GM19328 (cell line): Measurements from ENCODE around the gene TNFAIP2.

ENCODE experiments used
- ATAC-seq: cut with Tn5 transposase; IDR thresholded peaks from one replicate; pipeline ENCODE4 v1.9.1; 2021; ENCODE audit warnings: mild to moderate bottlenecking, moderate library complexity; ENCODE audit not compliant: unreplicated experiment

TNFAIP2 gene, protein sequence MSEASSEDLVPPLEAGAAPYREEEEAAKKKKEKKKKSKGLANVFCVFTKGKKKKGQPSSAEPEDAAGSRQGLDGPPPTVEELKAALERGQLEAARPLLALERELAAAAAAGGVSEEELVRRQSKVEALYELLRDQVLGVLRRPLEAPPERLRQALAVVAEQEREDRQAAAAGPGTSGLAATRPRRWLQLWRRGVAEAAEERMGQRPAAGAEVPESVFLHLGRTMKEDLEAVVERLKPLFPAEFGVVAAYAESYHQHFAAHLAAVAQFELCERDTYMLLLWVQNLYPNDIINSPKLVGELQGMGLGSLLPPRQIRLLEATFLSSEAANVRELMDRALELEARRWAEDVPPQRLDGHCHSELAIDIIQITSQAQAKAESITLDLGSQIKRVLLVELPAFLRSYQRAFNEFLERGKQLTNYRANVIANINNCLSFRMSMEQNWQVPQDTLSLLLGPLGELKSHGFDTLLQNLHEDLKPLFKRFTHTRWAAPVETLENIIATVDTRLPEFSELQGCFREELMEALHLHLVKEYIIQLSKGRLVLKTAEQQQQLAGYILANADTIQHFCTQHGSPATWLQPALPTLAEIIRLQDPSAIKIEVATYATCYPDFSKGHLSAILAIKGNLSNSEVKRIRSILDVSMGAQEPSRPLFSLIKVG

DNA sequence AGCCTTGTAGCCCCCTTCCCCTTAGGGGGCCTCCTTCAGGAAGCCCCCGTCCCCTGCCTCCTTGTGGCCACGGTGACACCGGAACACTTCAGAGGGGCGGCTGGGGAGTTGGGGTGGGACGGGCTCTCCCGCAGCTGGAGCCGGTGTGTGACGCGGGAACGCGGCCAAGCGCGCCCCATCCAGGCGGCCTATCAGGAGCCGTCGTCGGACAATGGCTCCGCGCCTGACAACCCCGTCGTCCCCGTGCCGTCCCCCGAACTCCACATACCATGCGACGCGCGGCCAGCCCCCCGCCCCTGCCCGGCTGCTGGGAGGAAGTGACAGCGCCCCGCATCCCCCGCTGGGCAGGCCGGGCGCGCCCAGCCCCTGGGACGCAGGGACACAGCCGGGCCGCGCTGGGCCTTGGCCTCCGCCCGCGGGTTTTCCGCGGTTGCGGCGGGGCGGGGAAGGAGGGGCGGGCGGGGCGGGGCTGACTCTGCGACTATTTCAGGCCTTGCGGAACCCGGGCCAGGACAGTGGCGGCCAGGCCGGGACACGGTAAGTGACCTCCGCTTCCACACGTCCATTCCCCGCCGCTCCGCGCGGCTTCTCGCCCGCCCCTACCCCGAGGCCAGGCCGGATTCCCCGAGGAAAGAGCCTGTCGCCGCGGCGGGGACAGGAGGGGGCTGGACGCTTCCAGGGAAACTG is at the start of gene TNFAIP2:
Gene TNFAIP2 (plus strand): TSS at position 515 of the 687 bp plus-strand sequence. CDS start 2,997 bp downstream, outside the sequence.
- ATAC-seq, result no peak

DNA sequence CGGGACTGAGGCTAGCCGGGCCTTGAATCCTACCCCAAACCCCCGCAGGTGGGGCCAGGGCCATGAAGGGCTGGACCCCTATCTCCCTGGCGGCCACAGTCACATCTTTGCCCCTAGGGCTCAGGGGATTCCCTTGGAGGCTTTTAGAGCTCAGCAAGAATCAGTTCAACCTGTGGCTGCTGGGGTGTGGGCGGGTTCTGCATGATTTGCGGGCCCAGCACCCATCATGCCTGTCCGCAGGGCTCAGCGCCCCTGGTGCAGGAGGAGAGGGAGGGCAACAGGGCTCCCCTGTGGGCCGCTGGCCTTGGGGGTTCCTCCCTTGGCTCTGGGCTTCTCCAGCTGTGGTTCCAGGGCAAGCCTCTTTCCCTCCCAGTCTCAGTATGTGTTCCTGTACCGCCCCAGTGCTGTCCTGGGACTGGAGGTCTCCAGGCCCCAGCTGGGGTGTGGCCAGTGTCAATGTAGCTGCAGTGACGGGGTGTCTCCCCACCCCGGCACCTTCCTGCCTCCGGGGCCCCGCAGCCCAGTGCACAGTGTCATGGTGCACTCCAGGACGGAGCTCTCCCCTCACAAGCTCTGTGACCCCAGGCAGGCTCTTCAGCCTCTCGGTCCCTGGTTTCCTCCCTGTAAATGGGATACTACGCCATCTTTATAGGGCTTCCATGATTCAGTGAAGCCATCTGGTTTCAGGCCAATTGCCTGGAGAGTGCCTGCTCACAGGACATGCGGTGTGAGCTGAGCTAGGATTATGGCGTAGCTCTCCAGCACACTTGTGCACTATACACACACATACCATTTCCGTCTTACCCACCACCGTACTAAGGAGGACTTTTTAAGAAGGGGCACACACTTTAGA is 49.2 kb upstream of the TNFAIP2 start:
- ATAC-seq, result no peak

DNA sequence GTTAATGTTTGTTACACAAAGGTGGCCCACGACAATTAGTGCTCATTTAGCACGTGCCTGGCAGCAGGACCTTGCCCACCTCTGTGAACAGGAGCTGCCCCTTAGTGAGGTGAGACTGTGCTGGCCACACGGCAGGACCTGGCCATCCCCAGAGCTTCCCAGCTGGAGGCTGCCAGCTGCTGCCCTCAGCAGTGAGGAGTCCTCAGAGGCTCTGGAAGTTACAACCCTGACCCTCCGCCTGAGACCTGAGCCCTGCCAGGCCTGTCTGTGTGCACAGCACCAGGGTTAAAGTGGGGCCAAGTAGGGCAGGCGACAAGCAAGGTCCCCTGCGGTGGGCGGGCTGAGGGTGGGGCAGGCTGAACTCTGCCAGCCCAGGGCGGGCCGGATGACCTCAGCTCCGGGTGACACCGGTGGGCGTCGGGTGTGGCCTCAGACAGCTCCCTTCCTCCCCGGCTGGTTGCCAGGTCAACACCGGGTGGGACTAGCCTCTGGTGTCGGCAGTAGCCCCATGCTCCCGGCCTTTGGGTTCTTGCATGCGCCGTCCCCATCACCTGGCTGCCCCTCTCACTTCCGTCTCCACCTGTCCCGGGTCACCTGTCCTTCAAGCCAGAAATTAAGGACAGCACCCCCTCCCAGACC is 48.4 kb upstream of the TNFAIP2 start:
- ATAC-seq, result no peak

DNA sequence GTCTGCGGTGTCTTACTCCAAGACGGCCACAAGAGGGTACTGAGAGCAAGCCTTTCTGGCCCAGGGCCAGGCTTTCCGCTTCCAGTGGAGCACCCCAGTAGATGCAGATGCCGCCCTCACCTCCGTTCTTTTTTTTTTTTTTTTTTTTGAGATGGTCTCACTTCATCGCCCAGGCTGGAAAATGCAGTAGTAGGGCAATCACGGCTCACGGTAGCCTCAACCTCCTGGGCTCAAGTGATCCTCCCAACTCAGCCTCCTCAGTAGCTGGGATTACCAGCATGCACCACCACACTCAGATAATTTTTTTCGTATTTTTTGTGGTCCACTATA is 44.9 kb upstream of the TNFAIP2 start:
- no peak for ATAC-seq

DNA sequence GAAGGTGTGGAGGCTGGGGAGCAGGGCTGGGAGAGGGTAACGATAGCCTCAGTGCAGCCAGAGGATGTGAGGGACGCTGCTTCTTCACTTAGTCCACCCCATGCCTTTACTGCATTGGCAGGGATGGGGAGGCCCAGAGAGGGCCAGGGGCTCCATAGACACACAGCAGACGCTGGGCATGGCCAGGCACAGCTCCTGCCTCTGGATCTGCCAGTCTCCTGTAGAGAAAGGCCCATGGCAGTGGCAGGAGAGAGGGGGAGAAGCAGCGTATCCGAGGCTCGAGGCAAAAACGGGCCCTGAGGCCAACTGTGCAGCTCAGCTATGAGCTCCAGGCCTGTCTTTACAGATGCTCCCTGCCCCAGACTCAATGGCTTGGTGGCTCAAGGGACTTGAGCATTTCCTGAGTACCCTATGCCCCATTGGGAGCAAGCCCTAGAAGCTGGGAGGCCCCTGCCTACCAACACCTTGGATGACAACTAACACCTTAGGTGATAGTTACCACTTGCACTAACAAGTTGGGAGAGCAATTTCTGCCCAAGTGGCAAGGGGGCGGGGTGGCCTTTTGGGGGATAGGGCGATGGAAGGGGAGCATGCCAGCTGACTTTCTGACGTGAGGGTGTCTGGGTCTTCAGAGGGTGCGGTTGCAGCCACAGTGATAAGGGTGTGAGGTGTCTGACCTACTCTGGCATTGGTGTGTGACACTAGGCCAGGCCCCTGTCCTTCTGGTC is 44.2 kb upstream of the TNFAIP2 start:
- ATAC-seq, result no peak

DNA sequence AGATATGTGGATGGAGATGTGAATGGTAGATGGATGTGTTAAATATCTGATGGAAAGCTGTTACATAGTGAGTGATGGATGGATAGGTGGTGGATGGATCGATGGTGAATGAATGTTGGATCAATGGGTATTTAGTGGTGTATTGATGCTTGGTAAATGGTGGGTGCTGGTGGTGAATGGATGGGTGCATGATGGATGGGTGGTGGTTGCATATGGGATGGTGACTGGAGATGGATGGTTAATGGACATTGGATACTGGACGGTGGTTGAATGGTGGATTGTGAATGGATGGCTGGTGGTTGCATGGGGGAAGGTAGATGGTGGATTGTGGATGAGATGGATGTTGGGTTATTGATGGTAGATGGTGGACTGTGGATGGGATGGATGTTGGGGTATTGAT is 41.3 kb upstream of the TNFAIP2 start:
- ATAC-seq, result no peak

DNA sequence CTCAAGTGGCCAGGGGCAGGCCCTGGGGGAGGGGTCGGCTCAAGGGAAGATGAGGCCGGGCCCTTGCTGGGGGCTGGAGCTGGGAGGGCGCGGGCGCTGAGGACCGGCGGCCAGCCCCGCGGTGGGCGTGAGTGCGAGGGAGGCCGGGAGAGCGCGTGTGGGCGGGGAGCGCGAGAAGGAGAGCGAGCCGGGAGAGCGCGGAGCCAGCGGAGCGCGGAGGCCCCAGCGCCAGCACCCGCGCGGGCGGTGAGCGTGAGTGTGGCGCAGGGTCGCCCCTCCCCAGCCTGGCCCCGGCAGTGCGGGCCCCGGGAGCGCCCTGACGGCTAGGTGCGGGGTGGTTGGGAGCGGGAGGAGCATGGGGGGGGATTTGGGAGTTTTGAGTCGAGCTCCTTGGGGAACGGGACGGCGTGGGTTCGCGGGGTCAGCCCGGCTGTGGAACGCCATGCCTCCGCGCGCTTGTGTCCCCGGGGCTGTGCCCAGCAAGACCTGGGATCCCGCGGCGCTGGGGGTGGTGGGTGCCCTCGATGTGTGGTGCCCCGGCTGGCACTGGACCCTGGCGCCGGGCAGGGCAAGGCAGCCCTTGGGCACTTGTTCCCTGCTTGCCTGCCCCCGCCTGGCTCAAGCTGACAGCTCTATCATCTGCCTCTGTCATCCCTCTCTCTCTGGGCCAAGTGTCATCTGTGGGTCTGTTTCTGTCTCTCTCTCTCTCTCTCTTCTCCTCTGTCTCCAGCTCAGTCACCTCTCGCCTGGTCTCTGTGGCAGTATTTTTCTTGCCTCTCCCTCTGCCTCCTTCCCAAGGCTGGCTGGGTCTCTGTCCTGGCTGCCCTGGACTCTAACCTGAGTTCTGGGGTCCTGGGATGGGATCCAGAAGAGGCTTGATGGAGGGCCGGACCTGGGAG is 39.0 kb upstream of the TNFAIP2 start, which contains the start of gene LBHD2:
Gene LBHD2 (plus strand): TSS at position 190 of the 899 bp plus-strand sequence. CDS start 1,803 bp downstream, outside the sequence.
- ATAC-seq, result no peak

DNA sequence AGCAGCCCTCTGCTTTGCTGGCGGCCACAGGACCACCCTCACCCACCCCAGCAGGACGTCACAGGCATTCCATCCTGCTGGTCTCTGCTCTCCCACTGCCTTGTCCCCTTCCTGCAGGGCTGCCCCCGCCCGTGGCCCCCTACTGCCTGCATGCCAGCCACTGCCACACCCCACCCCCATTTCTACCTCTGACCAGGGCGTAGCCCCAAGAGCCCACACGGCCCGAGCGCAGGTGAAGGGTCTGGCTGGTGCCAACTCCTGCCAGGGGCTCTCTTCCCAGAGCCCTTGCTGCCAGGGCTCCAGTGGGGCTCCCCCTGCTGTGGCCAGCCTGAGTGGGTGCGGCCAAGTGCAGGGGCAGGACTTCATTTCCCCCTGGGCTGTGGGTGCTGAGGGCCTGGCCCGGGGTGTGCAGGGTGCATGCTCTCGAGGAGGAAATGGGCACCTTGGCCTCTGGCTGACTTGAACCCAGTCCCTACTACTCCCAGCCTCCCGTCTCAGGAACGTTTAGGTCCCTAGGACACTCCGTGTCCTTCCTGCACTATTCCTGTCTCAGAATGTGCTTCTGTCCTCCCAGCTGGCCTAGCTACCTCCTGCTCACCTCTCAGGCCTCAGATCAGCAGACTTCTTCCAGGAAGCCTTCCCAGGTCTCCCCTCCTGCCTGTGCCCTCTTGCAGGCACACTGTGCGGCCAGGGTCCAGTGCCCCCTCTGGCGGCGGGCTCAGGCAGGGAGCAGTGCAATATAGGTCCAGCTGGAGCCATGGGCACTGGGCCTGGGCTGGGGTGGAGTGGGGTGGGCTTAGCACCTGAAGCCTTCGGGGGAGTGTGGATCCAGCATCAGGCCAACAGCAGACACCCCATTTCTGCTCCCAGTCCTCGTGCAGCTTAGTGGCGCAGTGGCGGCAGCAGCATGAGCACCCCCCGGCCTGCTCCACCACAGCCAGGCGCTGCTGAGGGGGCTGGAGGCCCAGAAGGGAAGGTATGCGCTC is 37.9 kb upstream of the TNFAIP2 start:
- ATAC-seq, result no peak

DNA sequence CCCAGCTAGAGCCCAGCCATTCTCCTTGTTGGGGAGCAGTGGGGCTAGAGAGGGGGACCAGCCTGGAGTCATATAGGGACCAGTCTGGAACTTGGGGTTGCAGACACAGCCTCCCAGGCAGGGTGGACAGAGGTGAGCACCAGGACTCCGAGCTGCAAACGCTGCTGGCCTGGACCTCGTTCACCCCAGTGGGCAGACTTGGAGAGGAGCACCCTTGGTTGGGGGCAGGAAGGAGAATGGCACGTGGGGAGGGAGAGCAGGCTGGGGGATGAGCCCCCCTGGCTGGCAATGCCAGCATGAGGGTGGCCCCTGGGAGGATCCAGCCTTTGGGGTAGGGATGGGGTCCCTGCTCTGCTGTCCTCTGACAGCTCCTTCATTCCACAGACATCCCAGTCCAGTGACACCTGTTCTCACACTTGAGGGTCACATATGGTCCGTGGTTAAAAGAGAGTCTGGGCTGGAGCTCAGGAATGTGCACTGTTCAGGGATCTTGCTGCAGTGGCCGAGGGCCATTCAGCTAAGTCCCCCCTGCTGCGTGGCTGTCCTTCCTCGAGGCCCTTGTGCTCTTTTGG is 36.4 kb upstream of the TNFAIP2 start:
- no peak for ATAC-seq

DNA sequence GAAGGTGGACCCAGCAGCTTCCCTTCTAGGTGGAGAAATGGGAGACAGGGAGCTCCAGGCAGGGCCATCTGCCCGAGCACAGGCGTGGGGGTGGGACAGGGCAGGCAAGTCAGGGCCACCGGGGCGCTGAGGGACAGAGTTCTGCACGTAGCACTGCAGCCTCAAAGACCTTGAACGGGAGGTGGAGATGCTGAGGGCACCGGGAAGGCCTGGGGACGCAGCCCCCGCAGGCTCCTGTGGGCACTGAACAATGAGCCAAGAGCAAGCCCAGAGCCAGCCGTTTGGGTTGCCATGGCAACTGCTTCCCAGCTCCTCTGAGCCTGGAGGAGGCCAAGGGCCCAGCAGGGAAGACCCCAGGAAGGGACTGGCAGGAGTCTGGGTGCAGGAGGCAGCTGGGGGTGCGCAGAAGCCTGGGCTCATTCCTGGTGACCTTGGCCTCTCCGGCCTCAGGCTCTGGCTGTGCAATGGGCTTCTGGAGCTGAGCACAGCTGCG is 35.9 kb upstream of the TNFAIP2 start:
- ATAC-seq, result no peak

DNA sequence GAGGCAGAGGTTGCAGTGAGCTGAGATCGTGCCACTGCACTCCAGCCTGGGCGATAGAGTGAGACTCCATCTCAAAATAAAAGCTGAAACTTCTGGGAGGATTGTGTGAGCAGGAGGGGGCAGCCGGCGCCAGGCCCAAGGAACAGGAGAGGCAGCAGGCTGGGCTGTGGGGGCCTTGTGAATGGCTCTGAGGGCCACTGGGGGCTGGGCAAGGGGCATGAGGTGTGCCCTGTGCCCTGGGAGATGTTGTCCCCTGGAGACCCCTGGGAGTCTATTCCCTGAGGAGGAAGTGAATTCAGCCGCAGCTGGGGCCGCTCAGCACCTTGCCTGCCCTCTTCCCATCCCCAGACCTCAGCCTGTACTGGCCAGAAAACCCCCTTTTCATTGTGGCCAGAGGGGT is 34.3 kb upstream of the TNFAIP2 start:
- ATAC-seq, result no peak

DNA sequence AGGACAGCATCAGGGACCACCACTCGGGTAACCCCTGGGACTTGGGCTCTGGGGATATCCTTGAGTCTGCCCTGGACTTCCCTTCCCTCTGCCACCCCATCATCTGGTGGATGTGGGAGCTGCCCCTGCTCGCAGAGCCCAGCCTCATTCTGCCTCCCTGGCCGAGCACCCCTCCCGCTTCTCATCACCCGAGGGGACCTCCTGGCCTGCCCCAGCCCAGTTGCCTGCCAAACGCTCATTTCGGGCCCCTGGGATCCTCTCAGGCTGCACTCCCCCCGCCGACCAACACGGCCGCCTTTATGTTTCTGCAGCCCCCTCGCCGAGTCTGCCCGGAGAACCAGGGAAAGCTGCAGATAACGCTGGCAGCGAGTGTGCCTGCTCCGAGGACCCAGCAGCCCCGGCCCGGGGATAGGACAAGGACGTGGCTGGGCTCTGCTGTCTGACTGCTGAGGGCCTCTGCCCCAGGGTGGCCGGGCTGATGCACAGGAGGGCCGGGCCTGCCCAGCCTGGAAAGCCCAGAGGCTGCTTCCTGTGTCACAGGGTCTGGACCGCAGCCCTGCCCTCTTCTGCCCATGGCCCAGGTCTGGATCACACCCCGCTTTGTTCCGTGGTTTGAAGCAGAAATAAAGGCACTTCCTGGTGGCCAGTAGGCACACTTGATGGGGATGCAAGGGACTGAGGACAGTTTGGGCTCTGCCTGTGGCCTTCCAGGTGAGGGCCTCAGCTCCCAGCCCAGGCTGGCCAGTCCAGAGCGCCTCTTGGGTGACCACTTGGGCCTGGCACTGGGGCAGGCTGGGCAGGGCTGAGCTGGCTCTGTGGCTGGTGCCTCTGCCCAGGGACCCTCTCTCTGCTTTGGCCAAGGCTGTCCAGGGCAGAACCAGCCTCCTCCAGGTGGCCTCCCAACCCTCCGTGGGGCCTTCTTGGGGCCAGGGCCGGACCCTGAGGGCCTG is 33.6 kb upstream of the TNFAIP2 start:
- no peak for ATAC-seq

DNA sequence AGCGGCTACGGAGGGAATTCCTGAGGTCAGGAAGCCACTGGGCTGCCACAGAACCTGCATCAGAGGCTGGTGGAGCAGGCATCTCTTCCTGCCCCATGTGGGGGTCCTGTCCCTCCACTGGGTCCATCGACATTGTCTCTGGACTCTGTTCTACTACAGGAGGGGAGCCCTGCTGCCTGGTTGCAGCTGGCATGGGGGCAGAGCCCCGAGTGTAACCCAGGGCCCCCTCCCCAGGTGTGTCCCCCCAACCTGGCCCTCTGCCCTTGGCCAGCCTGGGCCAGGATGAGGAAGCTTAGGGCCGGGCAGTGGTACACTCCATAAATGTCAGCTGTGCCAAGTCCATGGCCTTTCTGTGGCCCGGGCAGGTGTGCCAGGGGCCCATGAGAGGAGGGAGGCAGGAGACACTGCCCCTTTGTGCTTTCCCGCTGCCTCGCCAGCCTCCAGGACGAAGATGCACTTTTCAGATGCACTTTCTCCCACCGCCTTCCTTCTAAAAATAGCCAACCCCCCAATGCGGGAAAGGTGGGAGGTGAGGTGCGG is 32.7 kb upstream of the TNFAIP2 start:
- no peak for ATAC-seq

DNA sequence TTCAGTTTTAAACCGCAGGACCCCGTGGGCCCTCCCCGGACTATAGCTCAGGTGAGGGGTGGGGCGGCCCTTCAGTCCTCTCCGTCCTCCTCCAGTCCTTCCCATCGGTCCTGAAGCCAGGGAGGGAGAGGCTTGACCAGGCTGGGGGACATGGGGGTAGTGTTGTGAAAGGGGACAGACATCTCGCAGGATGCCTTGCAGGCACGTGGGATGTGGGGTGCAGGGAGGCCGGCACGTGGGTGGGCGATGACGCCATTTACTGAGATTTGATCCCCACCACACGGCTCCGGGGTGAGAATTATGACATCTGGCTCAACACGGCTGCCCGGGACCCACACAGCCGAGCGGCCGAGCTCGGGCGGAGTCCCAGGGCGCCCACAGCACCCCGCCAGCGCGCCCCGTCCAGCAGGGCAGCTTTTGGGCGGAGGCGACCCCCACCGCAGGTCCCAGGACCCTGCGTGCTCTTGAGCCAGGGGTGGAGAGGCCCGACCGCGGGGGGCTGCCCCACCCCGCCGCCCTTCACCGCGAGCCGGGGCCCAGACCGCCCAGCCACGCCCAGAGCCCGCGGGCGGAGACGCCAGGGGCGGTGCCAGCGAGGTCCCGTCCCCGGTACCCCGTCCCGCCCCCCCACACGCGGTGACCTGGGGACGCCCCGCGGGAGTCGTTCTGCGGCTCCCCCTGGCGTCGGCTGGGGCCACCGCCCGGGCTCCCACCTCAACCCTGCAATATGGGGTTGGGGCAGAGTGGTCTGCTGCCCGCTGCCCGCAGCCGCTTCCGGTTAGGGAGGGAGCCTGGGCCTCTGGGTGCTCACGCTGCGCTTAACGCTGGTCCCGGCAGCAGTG is 32.0 kb upstream of the TNFAIP2 start:
- ATAC-seq, result no peak

DNA sequence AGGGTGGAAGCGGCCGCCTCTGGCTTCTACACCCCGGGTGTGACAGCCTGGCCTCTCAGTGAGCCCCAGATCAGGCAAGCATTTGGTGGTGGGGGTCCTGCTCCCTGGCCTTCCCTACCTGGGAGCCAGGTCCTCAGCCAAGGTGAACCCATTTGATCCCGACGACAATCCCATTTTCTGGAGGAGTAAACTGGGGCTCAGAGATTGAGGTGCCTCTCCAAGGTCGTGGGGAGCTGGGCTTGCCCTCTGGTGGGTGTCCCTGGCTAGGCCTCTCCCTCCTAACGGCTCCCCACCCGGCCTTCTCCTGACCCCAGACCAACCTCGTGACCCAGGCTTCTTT is 31.4 kb upstream of the TNFAIP2 start:
- no peak for ATAC-seq
